Measurements from ENCODE around the gene FAM89A.
"Not testable (repeated sequence)": the region's sequence is repeated elsewhere in the genome, so short reads cannot be mapped to it uniquely, and the experiment has no call there.

FAM89A gene

GRCh38 chr1:231055271-231055670 is 15.2 kb upstream of the FAM89A start:
- no peak overlapping the region for H3K4me3 ChIP-seq (ENCODE audit: extremely low read depth, insufficient read depth, low read length, poor library complexity, severe bottlenecking)
- H3K9me3 ChIP-seq (ENCODE audit: control insufficient read depth, low read length), result peaks cover 17% of the 10 kb centered on the region
- peaks cover 3% of the 10 kb centered on the region for H3K4me1 ChIP-seq (ENCODE audit: control insufficient read depth, insufficient read depth, low read length, poor library complexity, severe bottlenecking)
- H3K36me3 ChIP-seq (ENCODE audit: control insufficient read depth, insufficient read depth, low read length), result no peaks in the 10 kb centered on the region
- H3K27ac ChIP-seq (ENCODE audit: low read depth, low read length, severe bottlenecking), result no peak overlapping the region

GRCh38 chr1:231053493-231054162 is 13.6 kb upstream of the FAM89A start:
- H3K27ac ChIP-seq (ENCODE audit: low read depth, low read length, severe bottlenecking), result no peak overlapping the region
- peaks cover 17% of the 10 kb centered on the region for H3K9me3 ChIP-seq (ENCODE audit: control insufficient read depth, low read length)
- peaks cover 3% of the 10 kb centered on the region for H3K4me1 ChIP-seq (ENCODE audit: control insufficient read depth, insufficient read depth, low read length, poor library complexity, severe bottlenecking)
- no peaks in the 10 kb centered on the region for H3K36me3 ChIP-seq (ENCODE audit: control insufficient read depth, insufficient read depth, low read length)
- WGBS, 2 experiments (ENCODE audit: insufficient coverage in 2 of 2), result 91 to 98% methylated on average over 5 of the region's 7 CpGs
- no peak overlapping the region for H3K4me3 ChIP-seq (ENCODE audit: extremely low read depth, insufficient read depth, low read length, poor library complexity, severe bottlenecking)

GRCh38 chr1:231052777-231053176 is 12.7 kb upstream of the FAM89A start:
- no peaks in the 10 kb centered on the region for H3K4me1 ChIP-seq (ENCODE audit: control insufficient read depth, insufficient read depth, low read length, poor library complexity, severe bottlenecking)
- H3K36me3 ChIP-seq (ENCODE audit: control insufficient read depth, insufficient read depth, low read length), result no peaks in the 10 kb centered on the region
- 87 to 95% methylated on average over 2 to 4 of the region's 8 CpGs for WGBS, 2 experiments (ENCODE audit: insufficient coverage in 2 of 2)
- H3K9me3 ChIP-seq (ENCODE audit: control insufficient read depth, low read length), result peaks cover 17% of the 10 kb centered on the region
- no peak overlapping the region for H3K27ac ChIP-seq (ENCODE audit: low read depth, low read length, severe bottlenecking)
- no peak overlapping the region for H3K4me3 ChIP-seq (ENCODE audit: extremely low read depth, insufficient read depth, low read length, poor library complexity, severe bottlenecking)

- H3K9me3 ChIP-seq (ENCODE audit: control insufficient read depth, low read length), result peaks cover 10% of the 10 kb centered on the region
- not testable (repeated sequence) for H3K27ac ChIP-seq (ENCODE audit: low read depth, low read length, severe bottlenecking); H3K4me3 ChIP-seq (ENCODE audit: extremely low read depth, insufficient read depth, low read length, poor library complexity, severe bottlenecking); H3K36me3 ChIP-seq (ENCODE audit: control insufficient read depth, insufficient read depth, low read length); H3K4me1 ChIP-seq (ENCODE audit: control insufficient read depth, insufficient read depth, low read length, poor library complexity, severe bottlenecking)
- WGBS, 2 experiments (ENCODE audit: insufficient coverage in 2 of 2), result 86 to 88% methylated on average over 5 to 7 of the region's 9 CpGs
Measured at GRCh38 chr1:231050932-231051331, 10.9 kb upstream of the FAM89A start.

- Histone ChIP-seq H3K4me1 (ENCODE audit: control insufficient read depth, insufficient read depth, low read length, poor library complexity, severe bottlenecking) (no peaks in the 10 kb centered on the region), H3K27ac (ENCODE audit: low read depth, low read length, severe bottlenecking) (no peak overlapping the region), H3K9me3 (ENCODE audit: control insufficient read depth, low read length) (peaks cover 7% of the 10 kb centered on the region), H3K36me3 (ENCODE audit: control insufficient read depth, insufficient read depth, low read length) (no peaks in the 10 kb centered on the region), H3K4me3 (ENCODE audit: extremely low read depth, insufficient read depth, low read length, poor library complexity, severe bottlenecking) (no peak overlapping the region)
- WGBS, 2 experiments (ENCODE audit: insufficient coverage in 2 of 2), result 100% methylated on average over 1 of the region's 3 CpGs; no CpG with 5 or more reads in 1 of the 2 experiments
Measured at GRCh38 chr1:231050395-231050794, 10.3 kb upstream of the FAM89A start.

GRCh38 chr1:231049121-231049979 is 9.3 kb upstream of the FAM89A start:
- 80 to 88% methylated on average over 6 of the region's 10 CpGs for WGBS, 2 experiments (ENCODE audit: insufficient coverage in 2 of 2)
- H3K4me1 ChIP-seq (ENCODE audit: control insufficient read depth, insufficient read depth, low read length, poor library complexity, severe bottlenecking), result no peaks in the 10 kb centered on the region

GRCh38 chr1:231048419-231048818 is 8.4 kb upstream of the FAM89A start:
- 86 to 92% methylated on average over 4 to 6 of the region's 9 CpGs for WGBS, 2 experiments (ENCODE audit: insufficient coverage in 2 of 2)
- H3K4me1 ChIP-seq (ENCODE audit: control insufficient read depth, insufficient read depth, low read length, poor library complexity, severe bottlenecking); H3K36me3 ChIP-seq (ENCODE audit: control insufficient read depth, insufficient read depth, low read length); H3K9me3 ChIP-seq (ENCODE audit: control insufficient read depth, low read length); H3K4me3 ChIP-seq (ENCODE audit: extremely low read depth, insufficient read depth, low read length, poor library complexity, severe bottlenecking); H3K27ac ChIP-seq (ENCODE audit: low read depth, low read length, severe bottlenecking): not testable (repeated sequence)

More at GRCh38 chr1:231049121-231049979, 9.3 kb upstream of the FAM89A start:
- no peaks in the 10 kb centered on the region for H3K36me3 ChIP-seq (ENCODE audit: control insufficient read depth, insufficient read depth, low read length)
- H3K9me3 ChIP-seq (ENCODE audit: control insufficient read depth, low read length), result no peaks in the 10 kb centered on the region
- H3K4me3 ChIP-seq (ENCODE audit: extremely low read depth, insufficient read depth, low read length, poor library complexity, severe bottlenecking), result no peak overlapping the region
- H3K27ac ChIP-seq (ENCODE audit: low read depth, low read length, severe bottlenecking), result no peak overlapping the region

GRCh38 chr1:231047529-231047928 is 7.5 kb upstream of the FAM89A start:
- not testable (repeated sequence) for H3K4me3 ChIP-seq (ENCODE audit: extremely low read depth, insufficient read depth, low read length, poor library complexity, severe bottlenecking); H3K4me1 ChIP-seq (ENCODE audit: control insufficient read depth, insufficient read depth, low read length, poor library complexity, severe bottlenecking); H3K9me3 ChIP-seq (ENCODE audit: control insufficient read depth, low read length); H3K27ac ChIP-seq (ENCODE audit: low read depth, low read length, severe bottlenecking); H3K36me3 ChIP-seq (ENCODE audit: control insufficient read depth, insufficient read depth, low read length)

GRCh38 chr1:231046730-231047395 is 6.8 kb upstream of the FAM89A start:
- Histone ChIP-seq H3K9me3 (ENCODE audit: control insufficient read depth, low read length) (no peaks in the 10 kb centered on the region), H3K4me3 (ENCODE audit: extremely low read depth, insufficient read depth, low read length, poor library complexity, severe bottlenecking) (no peak overlapping the region), H3K27ac (ENCODE audit: low read depth, low read length, severe bottlenecking) (no peak overlapping the region), H3K36me3 (ENCODE audit: control insufficient read depth, insufficient read depth, low read length) (no peaks in the 10 kb centered on the region), H3K4me1 (ENCODE audit: control insufficient read depth, insufficient read depth, low read length, poor library complexity, severe bottlenecking) (no peaks in the 10 kb centered on the region)
- WGBS, 2 experiments (ENCODE audit: insufficient coverage in 2 of 2), result 26 to 45% methylated on average over 1 to 2 of the region's 2 CpGs

GRCh38 chr1:231045921-231046729 is 6.1 kb upstream of the FAM89A start:
- H3K27ac ChIP-seq (ENCODE audit: low read depth, low read length, severe bottlenecking); H3K4me3 ChIP-seq (ENCODE audit: extremely low read depth, insufficient read depth, low read length, poor library complexity, severe bottlenecking); H3K36me3 ChIP-seq (ENCODE audit: control insufficient read depth, insufficient read depth, low read length); H3K4me1 ChIP-seq (ENCODE audit: control insufficient read depth, insufficient read depth, low read length, poor library complexity, severe bottlenecking); H3K9me3 ChIP-seq (ENCODE audit: control insufficient read depth, low read length): not testable (repeated sequence)
- 90 to 100% methylated on average over 3 of the region's 10 CpGs for WGBS, 2 experiments (ENCODE audit: insufficient coverage in 2 of 2)
